Spleen (tissue), 11 donors: ENCODE data around the gene FSCN2. TPM values are rescaled to one million over a fixed set of nuclear protein-coding genes. Genes with fewer than 3 reads are reported as not detected.

Experiments
- DNase-seq: peaks from one replicate; pipeline ENCODE4 v3.0.0-alpha.2; 2020
- H3K27ac ChIP-seq, 8 donors: fragments of 200-600 bp; sonication (generic) in 7 of 8; 1 replicate in 4 of 8; 2 replicates in 4 of 8; pipeline versions ENCODE4 v1.5.0 to v1.8.0; 2016 to 2021; ENCODE audit warnings: inconsistent platforms in 4 of 8, mild to moderate bottlenecking in 4 of 8, moderate library complexity in 1 of 8
- H3K27me3 ChIP-seq, 7 donors: fragments of 200-600 bp; sonication (generic) in 6 of 7; replicated peaks in 1 of 7; 1 replicate in 4 of 7; 2 replicates in 3 of 7; pipeline versions ENCODE4 v1.5.0 to v1.8.0; 2016 to 2021; ENCODE audit warnings: inconsistent platforms in 3 of 7, mild to moderate bottlenecking in 1 of 7
- H3K36me3 ChIP-seq, 6 donors: fragments of 200-600 bp; sonication (generic) in 5 of 6; 1 replicate in 4 of 6; 2 replicates in 2 of 6; pipeline versions ENCODE4 v1.5.0 to v1.8.0; 2016 to 2021; ENCODE audit warnings: inconsistent platforms in 2 of 6
- H3K4me1 ChIP-seq, 6 donors: fragments of 200-600 bp; sonication (generic) in 5 of 6; 1 replicate in 3 of 6; 2 replicates in 3 of 6; pipeline versions ENCODE4 v1.5.0 to v1.8.0; 2016 to 2021; ENCODE audit warnings: inconsistent platforms in 3 of 6
- H3K4me3 ChIP-seq, 8 donors: fragments of 200-600 bp; sonication (generic) in 7 of 8; 1 replicate in 4 of 8; 2 replicates in 4 of 8; pipeline versions ENCODE4 v1.5.0 to v1.8.0; 2016 to 2021; ENCODE audit warnings: inconsistent platforms in 4 of 8, mild to moderate bottlenecking in 4 of 8, moderate library complexity in 2 of 8
- H3K9me3 ChIP-seq, 8 donors: fragments of 200-600 bp; sonication (generic) in 7 of 8; 1 replicate in 4 of 8; 2 replicates in 4 of 8; pipeline versions ENCODE4 v1.5.0 to v1.8.0; 2016 to 2021; ENCODE audit warnings: inconsistent platforms in 4 of 8
- POLR2A ChIP-seq, 3 donors: fragments of 450-650 bp; IDR thresholded peaks; one replicate each; pipeline ENCODE4 v1.5.1; 2017; ENCODE audit warnings: antibody characterized with exemption in 3 of 3, mild to moderate bottlenecking in 1 of 3
- POLR2AphosphoS5 ChIP-seq, 3 donors: sonication (generic); formaldehyde crosslinking; IDR thresholded peaks; one replicate each; pipeline ENCODE4 v1.5.1; 2017; ENCODE audit warnings: antibody characterized with exemption in 3 of 3
- WGBS, 5 donors: extraction: QIAGEN DNeasy Blood & Tissue Kit in 3 of 5; methylation state at CpG; one replicate each; pipeline versions ENCODE4 v1.1.5 to v1.1.7; 2013 to 2018; 5-methylcytosine and 5-hydroxymethylcytosine counted together
- intact Hi-C: fragments of 100-400 bp; cut with DNase I; formaldehyde crosslinking; loops from one replicate; pipeline ENCODE4 v1.15.0; 2023; ENCODE audit warnings: low total_unique reads
- polyA plus RNA-seq, 3 donors: library from polyadenylated mRNA; stranded (reverse); fragments of 200-250 nt; gene quantifications; one replicate each; pipeline ENCODE4 v1.2.1, GENCODE V29; 2013
- total RNA-seq, 7 donors: library from RNA; depleted of rRNA in 3 of 7; stranded (reverse); fragments of >200 nt in 3 of 7; fragmentation: NEBNext Ultra II Directional in 4 of 7; extraction: Animal tissue kit (Norgen Biotek cat#: 25700) in 4 of 7; gene quantifications; one replicate each; pipeline versions ENCODE4 v1.1.0 to v1.2.1, GENCODE V29; 2016 to 2021
- TF ChIP-seq, protein P1 (sequence below), 11 experiments: fragments of 200-600 bp in 7 of 11; fragments of 450-650 bp in 4 of 11; sonication (generic) in 4 of 11; IDR thresholded peaks in 8 of 11; conservative IDR thresholded peaks in 3 of 11; 1 replicate in 7 of 11; 2 replicates in 4 of 11; pipeline versions ENCODE4 v1.4.0 to v1.8.0; 2016 to 2021; ENCODE audit warnings: antibody characterized with exemption in 11 of 11, inconsistent platforms in 4 of 11, mild to moderate bottlenecking in 1 of 11
- donor health status: healthy with polysubstance abuse.
- donor health status: DM: no; HTN: no; CAD: no; lungs with moderate emphysema.
- donor health status: DM: no; HTN: no; CAD: no.
- donor health status: Bipolar disorder and iron deficiency.
- donor health status: healthy.
- donor health status: DM: no; HTN: no; CAD: no.
- donor health status: DM: yes; HTN: yes; CAD: no.

The FSCN2 gene
- total and polyA plus RNA-seq, 10 donors = 0.41 to 4.0 (median 2.4) TPM

DNA sequence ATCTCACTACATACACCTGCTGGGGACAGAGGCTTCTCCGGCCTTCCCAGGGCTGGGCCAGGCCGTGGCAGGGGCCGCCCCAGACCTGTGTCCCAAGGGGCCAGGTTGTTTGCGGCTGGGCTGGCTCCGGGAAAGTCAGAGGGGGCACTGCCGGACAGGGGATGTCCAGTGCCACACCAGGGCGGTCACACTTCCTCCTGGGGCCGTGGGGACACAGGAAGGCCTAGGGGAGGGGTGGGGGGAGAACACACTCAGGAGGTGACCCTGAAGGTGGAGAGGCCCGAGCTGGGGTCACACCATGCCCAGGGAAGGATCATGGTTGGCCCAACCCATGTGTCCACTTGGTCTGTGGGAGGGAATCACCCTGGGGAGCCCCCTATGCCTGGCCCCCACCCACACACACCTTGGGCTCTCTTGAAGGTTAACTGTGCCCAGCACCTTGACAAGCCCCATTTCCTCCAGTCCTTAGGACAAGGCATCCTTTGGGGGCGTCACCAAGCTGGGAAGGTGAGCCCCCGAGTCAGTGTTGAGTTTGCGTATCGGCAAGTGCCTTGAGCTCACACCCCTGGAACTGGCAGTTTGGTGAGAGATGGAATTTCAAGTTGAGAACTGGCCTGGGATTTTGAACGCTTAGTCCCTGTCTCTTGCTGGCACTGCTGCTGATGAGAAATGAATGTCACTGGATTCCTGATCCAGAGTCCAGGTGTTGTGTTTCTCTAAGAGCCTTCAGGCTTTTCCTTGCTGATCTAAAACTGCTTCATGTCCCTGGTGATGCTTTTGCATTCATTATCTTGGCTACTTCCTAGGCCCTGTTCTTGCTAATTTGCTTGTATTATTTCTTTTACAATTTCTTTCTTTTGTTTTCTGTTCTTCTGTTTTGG is 7.9 kb upstream of the FSCN2 start:
- H3K36me3 ChIP-seq = no peaks in the 10 kb centered on the region
- TF ChIP-seq, protein P1, sequence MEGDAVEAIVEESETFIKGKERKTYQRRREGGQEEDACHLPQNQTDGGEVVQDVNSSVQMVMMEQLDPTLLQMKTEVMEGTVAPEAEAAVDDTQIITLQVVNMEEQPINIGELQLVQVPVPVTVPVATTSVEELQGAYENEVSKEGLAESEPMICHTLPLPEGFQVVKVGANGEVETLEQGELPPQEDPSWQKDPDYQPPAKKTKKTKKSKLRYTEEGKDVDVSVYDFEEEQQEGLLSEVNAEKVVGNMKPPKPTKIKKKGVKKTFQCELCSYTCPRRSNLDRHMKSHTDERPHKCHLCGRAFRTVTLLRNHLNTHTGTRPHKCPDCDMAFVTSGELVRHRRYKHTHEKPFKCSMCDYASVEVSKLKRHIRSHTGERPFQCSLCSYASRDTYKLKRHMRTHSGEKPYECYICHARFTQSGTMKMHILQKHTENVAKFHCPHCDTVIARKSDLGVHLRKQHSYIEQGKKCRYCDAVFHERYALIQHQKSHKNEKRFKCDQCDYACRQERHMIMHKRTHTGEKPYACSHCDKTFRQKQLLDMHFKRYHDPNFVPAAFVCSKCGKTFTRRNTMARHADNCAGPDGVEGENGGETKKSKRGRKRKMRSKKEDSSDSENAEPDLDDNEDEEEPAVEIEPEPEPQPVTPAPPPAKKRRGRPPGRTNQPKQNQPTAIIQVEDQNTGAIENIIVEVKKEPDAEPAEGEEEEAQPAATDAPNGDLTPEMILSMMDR (IDR thresholded peaks at IDR 0.05 in 8 of 11, conservative IDR thresholded peaks at IDR 0.05 in 3 of 11) = no peak
- TF ChIP-seq POLR2AphosphoS5 (IDR thresholded peaks at IDR 0.05) (no peak), POLR2A (IDR thresholded peaks at IDR 0.05) (no peak)
- no peaks in the 10 kb centered on the region for H3K9me3 ChIP-seq
- peak overlapping the region in 5 of 8 donors; percentile 96 to 100 (median 100) for H3K27ac ChIP-seq
- peak overlapping the region in 6 of 8 donors; percentile 12 to 94 (median 58) for H3K4me3 ChIP-seq
- 63 to 75% (median 72%) methylated on average over 9 to 14 of the region's 14 CpGs for WGBS, 5 donors
- H3K4me1 ChIP-seq = peaks cover 41 to 62% (median 53%) of the 10 kb centered on the region in 6 donors
- DNase-seq = peak; percentile 81
- peaks cover 0 to 31% (median 0%) of the 10 kb centered on the region in 7 donors for H3K27me3 ChIP-seq
- intact Hi-C loops = no loop called here

DNA sequence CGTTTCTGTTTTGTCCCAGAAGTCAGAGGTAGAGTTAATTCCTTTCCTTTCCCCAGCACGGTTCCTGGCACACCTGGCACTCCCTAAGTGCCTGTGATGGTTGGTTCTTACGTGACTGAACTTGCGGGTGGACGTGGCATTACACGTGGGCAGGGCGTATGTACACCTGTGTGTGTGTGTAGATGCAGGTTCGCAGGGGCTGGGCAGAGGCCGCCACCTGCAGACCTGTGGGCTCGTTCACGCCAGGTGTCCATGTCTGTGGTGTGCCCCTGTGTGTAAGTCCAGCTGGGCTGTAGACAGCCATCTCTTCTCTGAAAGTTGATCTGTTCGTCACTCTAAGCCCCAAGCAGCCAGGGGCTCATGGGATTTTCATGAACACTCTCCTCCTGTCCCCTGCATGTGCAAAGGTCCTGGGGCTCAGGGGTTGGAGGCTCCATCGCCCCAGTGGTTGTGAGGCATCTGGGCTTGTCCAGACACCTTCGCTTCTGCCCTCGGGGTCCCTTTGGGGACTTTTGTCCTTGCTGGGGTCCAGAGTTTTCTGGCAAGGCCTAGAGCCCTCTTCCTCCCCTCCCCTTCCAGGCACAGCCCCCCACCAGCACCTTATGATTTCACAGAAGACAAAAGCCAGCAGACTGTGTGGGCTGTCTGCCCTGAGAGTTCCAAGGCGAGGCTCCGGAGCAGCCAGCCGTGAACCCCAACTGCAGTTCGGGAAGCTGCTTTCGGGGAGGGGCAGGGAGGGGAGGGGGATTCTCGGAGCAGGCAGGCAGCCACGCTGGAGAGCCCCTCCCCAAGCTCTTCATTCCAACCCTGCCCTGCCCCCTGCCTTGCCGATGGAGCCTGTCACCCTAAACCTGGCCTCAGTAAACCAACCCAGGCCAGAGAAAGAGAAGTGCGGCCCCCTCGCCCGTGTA is 5.4 kb upstream of the FSCN2 start:
- peaks cover 22 to 38% (median 30%) of the 10 kb centered on the region in 6 donors for H3K4me1 ChIP-seq
- peaks cover 0 to 55% (median 0%) of the 10 kb centered on the region in 7 donors for H3K27me3 ChIP-seq
- 61 to 77% (median 73%) methylated on average over 16 to 26 of the region's 26 CpGs for WGBS, 5 donors

DNA sequence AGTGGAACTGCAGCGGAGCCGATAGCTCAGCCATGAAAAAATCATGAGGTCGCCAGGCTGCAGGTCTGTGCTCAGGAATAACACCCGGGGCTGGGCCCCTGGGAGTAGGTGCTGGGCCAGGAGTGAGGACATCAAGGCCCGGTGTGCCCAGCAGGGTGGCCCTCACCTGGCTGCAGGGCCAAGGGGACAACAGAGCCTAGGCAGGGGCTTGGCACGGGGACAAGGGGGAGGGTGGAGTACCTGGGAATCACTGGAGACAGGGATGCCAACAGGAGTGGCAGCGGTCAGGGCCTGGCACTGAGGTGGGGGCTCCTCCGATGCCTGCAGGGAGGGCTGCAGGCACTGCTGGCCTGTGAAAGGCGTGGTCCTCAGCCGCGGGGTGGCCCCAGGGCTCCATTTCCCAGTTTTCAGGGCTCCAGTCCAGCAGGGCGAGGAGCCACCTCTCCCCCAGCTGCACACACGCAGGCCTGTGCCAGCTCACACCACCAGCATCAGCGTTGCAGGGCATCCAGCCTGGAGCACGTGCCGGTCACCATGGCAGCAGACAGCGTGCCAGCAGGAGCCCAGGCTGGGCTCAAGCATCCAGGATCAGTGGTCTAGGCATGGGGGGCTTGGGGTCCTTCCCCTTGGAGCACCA is 4.7 kb upstream of the FSCN2 start:
- no peak for DNase-seq
- H3K27ac ChIP-seq = no peak overlapping the region
- H3K36me3 ChIP-seq = no peaks in the 10 kb centered on the region
- TF ChIP-seq POLR2AphosphoS5 (IDR thresholded peaks at IDR 0.05) = no peak
- TF ChIP-seq, protein P1 (IDR thresholded peaks at IDR 0.05 in 8 of 11, conservative IDR thresholded peaks at IDR 0.05 in 3 of 11) = peak in 1 of 11 experiments; percentile 19
- H3K9me3 ChIP-seq = no peaks in the 10 kb centered on the region
- H3K4me3 ChIP-seq = no peak overlapping the region
- peaks cover 0 to 63% (median 0%) of the 10 kb centered on the region in 7 donors for H3K27me3 ChIP-seq
- H3K4me1 ChIP-seq = peaks cover 15 to 37% (median 25%) of the 10 kb centered on the region in 6 donors
- WGBS, 5 donors = 41 to 60% (median 54%) methylated on average over 7 to 17 of the region's 17 CpGs
- intact Hi-C loops = no loop called here

More for the DNA sequence above, 5.4 kb upstream of the FSCN2 start:
- no peak for TF ChIP-seq POLR2AphosphoS5 (IDR thresholded peaks at IDR 0.05)
- TF ChIP-seq, protein P1 (IDR thresholded peaks at IDR 0.05 in 8 of 11, conservative IDR thresholded peaks at IDR 0.05 in 3 of 11) = no peak
- Histone ChIP-seq H3K36me3 (no peaks in the 10 kb centered on the region), H3K27ac (no peak overlapping the region), H3K4me3 (no peak overlapping the region), H3K9me3 (no peaks in the 10 kb centered on the region)
- DNase-seq = no peak
- intact Hi-C loops = no loop called here
